ENCODE measurements around the gene RETN. TPM values are rescaled to one million over a fixed set of nuclear protein-coding genes. Genes with fewer than 3 reads are reported as not detected.

RETN gene
- polyA plus RNA-seq, 2 of the 4 experiments (the other 2 are of a cell fraction) = not detected

DNA sequence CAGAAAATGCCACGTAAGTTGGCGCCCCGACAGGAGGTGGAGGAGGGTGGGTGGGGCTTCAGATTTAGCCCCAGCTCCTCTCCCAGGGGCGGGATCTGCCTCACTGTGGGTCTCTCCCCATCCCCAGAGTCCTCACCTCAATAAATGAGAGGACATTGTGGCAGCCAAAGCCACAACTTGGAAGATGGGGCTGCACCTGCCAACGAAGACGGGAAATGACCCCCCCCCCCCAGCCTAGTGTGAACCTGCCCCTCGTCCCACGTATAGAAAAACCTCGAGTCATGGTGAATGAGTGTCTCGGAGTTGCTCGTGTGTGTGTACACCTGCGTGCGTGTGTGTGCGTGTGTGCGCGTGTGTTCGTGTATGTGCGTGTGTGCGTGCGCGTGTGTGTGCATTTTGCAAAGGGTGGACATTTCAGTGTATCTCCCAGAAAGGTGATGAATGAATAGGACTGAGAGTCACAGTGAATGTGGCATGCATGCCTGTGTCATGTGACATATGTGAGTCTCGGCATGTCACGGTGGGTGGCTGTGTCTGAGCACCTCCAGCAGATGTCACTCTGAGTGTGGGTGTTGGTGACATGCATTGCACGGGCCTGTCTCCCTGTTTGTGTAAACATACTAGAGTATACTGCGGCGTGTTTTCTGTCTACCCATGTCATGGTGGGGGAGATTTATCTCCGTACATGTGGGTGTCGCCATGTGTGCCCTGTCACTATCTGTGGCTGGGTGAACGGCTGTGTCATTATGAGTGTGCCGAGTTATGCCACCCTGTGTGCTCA, 10.3 kb downstream of the RETN start:
- peak in 1 of 2 experiments; percentile 30 for DNase-seq (ENCODE audit: low read depth in 1 of 2, low spot score in 1 of 2)
- Histone ChIP-seq H3K4me3 (no peak overlapping the region), H3K4me2 (peak overlapping the region; percentile 19; the same call in 1 of the 3 replicates), H3K27ac (no peak overlapping the region), H3K9me3 (no peaks in the 10 kb centered on the region), H3K4me1 (peaks cover 10% of the 10 kb centered on the region; the same call in 2 of the 3 replicates)
- no peak for ATAC-seq
- ChIA-PET CTCF (interaction anchor here (1.0 to 1.3 kb wide), 3 partner anchors 36 to 121 kb away, joined by 3 to 4 read pairs (median 4); no protein-coding TSS in a partner anchor), POLR2A (no interaction called here)
- WGBS (ENCODE audit: missing lambda C conversion rate) = 42% methylated on average over 25 of the region's 30 CpGs
- no peak for FAIRE-seq
- TF ChIP-seq RAD21 (conservative IDR thresholded peaks at IDR 0.05 in 1 of 2, IDR thresholded peaks at IDR 0.05 in 1 of 2) (0 out of 5 replicates have a peak, but pooled peaks of 1 of the 2 experiments have one; percentile 5), ZNF302 (CRISPR knock-in tag; IDR thresholded peaks at IDR 0.05) (no peak)

DNA sequence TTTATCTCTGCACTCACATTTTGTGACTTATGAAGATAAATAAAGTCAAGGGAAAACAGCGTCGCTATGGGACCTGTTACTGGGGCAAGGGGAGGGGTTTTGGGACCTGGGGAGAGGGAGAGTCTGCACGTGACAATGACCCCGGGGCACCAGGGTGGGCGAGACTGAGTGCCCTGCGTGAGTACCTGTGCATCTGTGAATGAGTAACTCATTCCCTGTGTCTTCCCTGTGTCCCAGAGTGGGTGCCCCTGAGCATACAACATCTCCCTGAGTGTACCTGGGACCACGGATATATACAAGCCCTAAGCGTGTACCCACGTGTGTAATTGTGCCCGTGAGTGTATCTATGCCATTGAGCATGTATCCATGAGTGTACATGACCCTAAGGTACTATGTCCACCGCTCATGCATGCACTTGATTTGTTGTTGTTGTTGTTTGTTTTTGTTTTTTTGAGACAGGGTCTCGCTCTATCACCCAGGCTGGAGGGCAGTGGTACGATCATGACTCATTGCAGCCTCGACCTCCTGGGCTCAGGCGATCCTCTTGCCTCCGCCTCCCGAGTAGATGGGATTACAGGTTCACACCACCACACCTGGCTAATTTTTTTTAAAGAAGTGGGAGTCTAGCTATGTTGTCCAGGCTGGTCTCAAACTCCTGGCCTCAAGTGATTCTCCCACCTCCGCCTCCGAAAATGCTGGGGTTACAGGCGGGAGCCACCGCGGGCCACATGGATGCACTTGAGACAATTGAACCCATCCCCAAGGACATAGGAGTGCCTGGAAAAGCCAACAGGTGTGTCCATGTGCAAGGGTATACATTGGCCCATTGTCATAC, 11.1 kb downstream of the RETN start:
- CTCF ChIA-PET = interaction anchor here (0.6 to 3.2 kb wide), 32 partner anchors 9 to 581 kb away, joined by 3 to 45 read pairs (median 4); partner anchors contain the start of genes CD209 and RETN
- POLR2A ChIA-PET = interaction anchor here (1.0 to 2.0 kb wide), 2 partner anchors 112 to 120 kb away, joined by 3 to 5 read pairs; no protein-coding TSS in a partner anchor
- Histone ChIP-seq H3K4me1 (peaks cover 10% of the 10 kb centered on the region; the same call in 2 of the 3 replicates), H3K4me3 (peak overlapping the region; percentile 99), H3K9me3 (no peaks in the 10 kb centered on the region), H3K4me2 (peak overlapping the region; percentile 100), H3K27ac (peak overlapping the region; percentile 99)
- FAIRE-seq (no peak), DNase-seq (ENCODE audit: low read depth in 1 of 2, low spot score in 1 of 2) (no peak), ATAC-seq (no peak; a peak in 3 of 6 replicates)
- TF ChIP-seq, protein P1, sequence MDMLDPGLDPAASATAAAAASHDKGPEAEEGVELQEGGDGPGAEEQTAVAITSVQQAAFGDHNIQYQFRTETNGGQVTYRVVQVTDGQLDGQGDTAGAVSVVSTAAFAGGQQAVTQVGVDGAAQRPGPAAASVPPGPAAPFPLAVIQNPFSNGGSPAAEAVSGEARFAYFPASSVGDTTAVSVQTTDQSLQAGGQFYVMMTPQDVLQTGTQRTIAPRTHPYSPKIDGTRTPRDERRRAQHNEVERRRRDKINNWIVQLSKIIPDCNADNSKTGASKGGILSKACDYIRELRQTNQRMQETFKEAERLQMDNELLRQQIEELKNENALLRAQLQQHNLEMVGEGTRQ (IDR thresholded peaks at IDR 0.05) = no peak
- TF ChIP-seq CHD4 (IDR thresholded peaks at IDR 0.05; ENCODE audit: borderline replicate concordance) = no peak
- no peak for TF ChIP-seq EHMT2 (IDR thresholded peaks at IDR 0.05; ENCODE audit: low read depth)
- TF ChIP-seq ZNF302 (CRISPR knock-in tag; IDR thresholded peaks at IDR 0.05) = no peak
- TF ChIP-seq FOSB (CRISPR knock-in tag; IDR thresholded peaks at IDR 0.05) = no peak
- TF ChIP-seq NFE2L2 (conservative IDR thresholded peaks at IDR 0.05; ENCODE audit: low read length) = no peak
- 45% methylated on average over 17 of the region's 22 CpGs for WGBS (ENCODE audit: missing lambda C conversion rate)

DNA sequence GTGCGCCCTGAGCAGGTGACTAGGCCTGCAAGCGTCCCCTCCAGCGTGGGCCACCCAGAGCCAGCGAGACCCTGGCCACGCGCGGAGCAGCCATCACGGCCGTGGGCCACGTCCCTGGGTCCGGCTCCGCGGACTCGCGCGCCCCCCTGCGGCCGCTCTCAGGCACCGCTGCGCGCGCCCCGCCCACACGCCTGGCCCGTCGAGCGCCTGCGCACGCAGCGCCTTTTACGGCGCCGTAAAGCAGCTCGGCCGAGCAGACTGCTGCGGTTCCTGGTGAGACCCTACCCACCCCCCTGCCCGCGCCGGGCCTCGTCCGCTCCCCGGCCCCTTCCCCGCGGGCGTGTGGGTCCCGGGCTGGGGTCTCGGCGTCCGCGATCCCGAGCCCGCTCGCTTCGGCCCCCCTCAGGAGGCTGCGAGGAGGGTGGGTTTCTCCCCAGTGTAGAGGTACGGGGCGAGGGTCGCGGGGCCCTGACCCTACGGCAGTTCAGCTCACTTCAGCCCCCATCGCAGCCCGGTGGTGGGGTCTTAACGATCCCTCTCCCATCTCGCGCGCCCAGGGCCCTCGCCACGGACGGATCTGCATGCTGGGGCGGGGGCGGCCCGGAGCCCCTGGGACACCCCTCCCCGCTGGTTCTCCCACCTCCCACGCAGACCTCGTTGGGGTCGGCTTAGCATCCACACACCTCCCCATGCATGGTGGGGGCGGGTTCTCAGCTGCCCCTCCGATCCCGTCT, 11.9 kb downstream of the RETN start, which contains the start of gene TRAPPC5:
TSS of gene TRAPPC5 (plus strand) at position 228 of the 734 bp plus-strand sequence. CDS start 1,421 bp downstream, outside the sequence.
- peaks cover 10% of the 10 kb centered on the region; the same call in 2 of the 3 replicates for H3K4me1 ChIP-seq
- no peak for FAIRE-seq
- TF ChIP-seq, protein P2, sequence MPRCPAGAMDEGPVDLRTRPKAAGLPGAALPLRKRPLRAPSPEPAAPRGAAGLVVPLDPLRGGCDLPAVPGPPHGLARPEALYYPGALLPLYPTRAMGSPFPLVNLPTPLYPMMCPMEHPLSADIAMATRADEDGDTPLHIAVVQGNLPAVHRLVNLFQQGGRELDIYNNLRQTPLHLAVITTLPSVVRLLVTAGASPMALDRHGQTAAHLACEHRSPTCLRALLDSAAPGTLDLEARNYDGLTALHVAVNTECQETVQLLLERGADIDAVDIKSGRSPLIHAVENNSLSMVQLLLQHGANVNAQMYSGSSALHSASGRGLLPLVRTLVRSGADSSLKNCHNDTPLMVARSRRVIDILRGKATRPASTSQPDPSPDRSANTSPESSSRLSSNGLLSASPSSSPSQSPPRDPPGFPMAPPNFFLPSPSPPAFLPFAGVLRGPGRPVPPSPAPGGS (IDR thresholded peaks at IDR 0.05) = 0 out of 3 replicates have a peak, but pooled peaks have one; percentile 35
- TF ChIP-seq CHD4 (IDR thresholded peaks at IDR 0.05; ENCODE audit: borderline replicate concordance) = no peak
- no peak for TF ChIP-seq POLR2AphosphoS2 (conservative IDR thresholded peaks at IDR 0.05; ENCODE audit: low read length)
- no peak for TF ChIP-seq FOXS1 (CRISPR knock-in tag; IDR thresholded peaks at IDR 0.05)
- no peak for TF ChIP-seq GATA3 (IDR thresholded peaks at IDR 0.05; ENCODE audit: borderline replicate concordance)
- no peak for TF ChIP-seq EP300 (IDR thresholded peaks at IDR 0.05)
- no peak for TF ChIP-seq HDAC2 (IDR thresholded peaks at IDR 0.05)
- no peak for TF ChIP-seq CEBPB (IDR thresholded peaks at IDR 0.05)
- no peak for TF ChIP-seq RCOR1 (IDR thresholded peaks at IDR 0.05; ENCODE audit: low read depth, low read length)
- TF ChIP-seq SMC3 (IDR thresholded peaks at IDR 0.05) = peak; percentile 76
- no peak for TF ChIP-seq RFX5 (IDR thresholded peaks at IDR 0.05)
- TF ChIP-seq MAZ (IDR thresholded peaks at IDR 0.05; ENCODE audit: borderline replicate concordance, low read depth, low read length) = no peak
- TF ChIP-seq, protein P3, sequence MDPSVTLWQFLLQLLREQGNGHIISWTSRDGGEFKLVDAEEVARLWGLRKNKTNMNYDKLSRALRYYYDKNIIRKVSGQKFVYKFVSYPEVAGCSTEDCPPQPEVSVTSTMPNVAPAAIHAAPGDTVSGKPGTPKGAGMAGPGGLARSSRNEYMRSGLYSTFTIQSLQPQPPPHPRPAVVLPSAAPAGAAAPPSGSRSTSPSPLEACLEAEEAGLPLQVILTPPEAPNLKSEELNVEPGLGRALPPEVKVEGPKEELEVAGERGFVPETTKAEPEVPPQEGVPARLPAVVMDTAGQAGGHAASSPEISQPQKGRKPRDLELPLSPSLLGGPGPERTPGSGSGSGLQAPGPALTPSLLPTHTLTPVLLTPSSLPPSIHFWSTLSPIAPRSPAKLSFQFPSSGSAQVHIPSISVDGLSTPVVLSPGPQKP (IDR thresholded peaks at IDR 0.05; ENCODE audit: low read depth, low read length) = no peak
- TF ChIP-seq, protein P4, sequence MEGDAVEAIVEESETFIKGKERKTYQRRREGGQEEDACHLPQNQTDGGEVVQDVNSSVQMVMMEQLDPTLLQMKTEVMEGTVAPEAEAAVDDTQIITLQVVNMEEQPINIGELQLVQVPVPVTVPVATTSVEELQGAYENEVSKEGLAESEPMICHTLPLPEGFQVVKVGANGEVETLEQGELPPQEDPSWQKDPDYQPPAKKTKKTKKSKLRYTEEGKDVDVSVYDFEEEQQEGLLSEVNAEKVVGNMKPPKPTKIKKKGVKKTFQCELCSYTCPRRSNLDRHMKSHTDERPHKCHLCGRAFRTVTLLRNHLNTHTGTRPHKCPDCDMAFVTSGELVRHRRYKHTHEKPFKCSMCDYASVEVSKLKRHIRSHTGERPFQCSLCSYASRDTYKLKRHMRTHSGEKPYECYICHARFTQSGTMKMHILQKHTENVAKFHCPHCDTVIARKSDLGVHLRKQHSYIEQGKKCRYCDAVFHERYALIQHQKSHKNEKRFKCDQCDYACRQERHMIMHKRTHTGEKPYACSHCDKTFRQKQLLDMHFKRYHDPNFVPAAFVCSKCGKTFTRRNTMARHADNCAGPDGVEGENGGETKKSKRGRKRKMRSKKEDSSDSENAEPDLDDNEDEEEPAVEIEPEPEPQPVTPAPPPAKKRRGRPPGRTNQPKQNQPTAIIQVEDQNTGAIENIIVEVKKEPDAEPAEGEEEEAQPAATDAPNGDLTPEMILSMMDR (IDR thresholded peaks at IDR 0.05) = peak; percentile 88
- TF ChIP-seq POLR2A (IDR thresholded peaks at IDR 0.05; ENCODE audit: low read length) = peak; percentile 61

More for the DNA sequence above, 11.9 kb downstream of the RETN start, which contains the start of gene TRAPPC5:
- ATAC-seq (peak; percentile 70 to 83), DNase-seq (ENCODE audit: low read depth in 1 of 2, low spot score in 1 of 2) (peak; percentile 39 to 75)
- CTCF ChIA-PET = interaction anchor here (0.6 to 3.2 kb wide), 51 partner anchors 8 to 585 kb away, joined by 3 to 45 read pairs (median 4); partner anchors contain the start of genes CD209, PET100, RETN and STXBP2
- Histone ChIP-seq H3K4me3 (peak within 1 kb of the TSS; percentile 99), H3K27ac (peak within 1 kb of the TSS; percentile 99), H3K4me2 (peak within 1 kb of the TSS; percentile 100), H3K9me3 (no peaks in the 10 kb centered on the region)
- POLR2A ChIA-PET = interaction anchor here (1.0 to 2.0 kb wide), 2 partner anchors 112 to 119 kb away, joined by 3 to 5 read pairs; no protein-coding TSS in a partner anchor
- WGBS (ENCODE audit: missing lambda C conversion rate) = 0% methylated on average over 6 of the region's 79 CpGs
